HCT116 (cell line): Measurements from ENCODE around the gene PLCB3. TPM values are rescaled to one million over a fixed set of nuclear protein-coding genes. Genes with fewer than 3 reads are reported as not detected.

Experiments
- ATAC-seq: fragments of 200-7000 bp; cut with Tn5 transposase; 2 replicates; pipeline ENCODE4 v1.9.1; 2020; ENCODE audit warnings: mild to moderate bottlenecking, moderate library complexity
- BruUV-seq: library from RNA; stranded (reverse); fragments of 400-500 nt; replicated peaks from 2 replicates; lab custom pipeline; 2021; lab: Mats Ljungman, UMichigan
- CTCF ChIA-PET: fragments of 300-600 bp; sonication (Branson Sonifier 250); formaldehyde crosslinking; loops from one replicate; lab custom pipeline; 2021; ENCODE audit warnings: antibody characterized with exemption; lab: Charles Lee
- POLR2A ChIA-PET: fragments of 300-600, 350-600 bp; sonication (Branson Sonifier 250); formaldehyde crosslinking; loops from one replicate; lab custom pipeline; 2021; ENCODE audit warnings: antibody characterized with exemption; lab: Charles Lee
- RAD21 ChIA-PET, 2 experiments: fragments of 300-600 bp; sonication (Branson Sonifier 250); formaldehyde crosslinking; loops; one replicate each; lab custom pipeline; 2023; ENCODE audit warnings: low total read pairs in 2 of 2; ENCODE audit not compliant: uncharacterized antibody in 2 of 2, unreplicated experiment in 2 of 2, low non-redundant PET in 1 of 2; lab: Charles Lee
- DNase-seq: peaks from one replicate; pipeline ENCODE4 v3.0.0-alpha.2; 2010; ENCODE audit warnings: low read depth, low spot score
- H2AFZ ChIP-seq: fragments of 200-600 bp; shearing (Covaris generic), sonication (generic); 2 replicates; pipeline ENCODE4 v1.6.1; 2017; ENCODE audit warnings: low read depth, mixed run types, mixed read lengths, antibody characterized with exemption, low read length; ENCODE audit not compliant: poor library complexity, severe bottlenecking
- H3K27ac ChIP-seq: 2 replicates; pipeline ENCODE4 v1.5.1; 2012; ENCODE audit warnings: low read depth, low read length
- H3K27me3 ChIP-seq: fragments of 200-600 bp; sonication (generic); 2 replicates; pipeline ENCODE4 v1.6.1; 2016; ENCODE audit warnings: mixed run types, low read length, mixed read lengths; ENCODE audit not compliant: insufficient read depth
- H3K36me3 ChIP-seq, 2 experiments: fragments of 200-500 bp in 1 of 2; fragments of 200-600 bp in 1 of 2; sonication (Bioruptor generic) in 1 of 2; sonication (generic) in 1 of 2; 2 replicates each; pipeline versions ENCODE4 v1.5.1 to v1.6.1; 2014 to 2016; ENCODE audit warnings: low read length in 2 of 2, inconsistent platforms in 1 of 2, mixed read lengths in 1 of 2, mixed run types in 1 of 2; ENCODE audit not compliant: insufficient read depth in 2 of 2, control insufficient read depth in 1 of 2
- H3K4me1 ChIP-seq, 2 experiments: fragments of 200-600 bp in 1 of 2; sonication (generic) in 1 of 2; 2 replicates each; pipeline versions ENCODE4 v1.5.1 to v1.6.1; 2012 to 2017; ENCODE audit warnings: low read length in 2 of 2, inconsistent platforms in 1 of 2, mild to moderate bottlenecking in 1 of 2, mixed read lengths in 1 of 2, mixed run types in 1 of 2, moderate library complexity in 1 of 2; ENCODE audit not compliant: insufficient read depth in 2 of 2, control insufficient read depth in 1 of 2
- H3K4me2 ChIP-seq: fragments of 200-600 bp; sonication (generic); 2 replicates; pipeline ENCODE4 v1.6.1; 2017; ENCODE audit warnings: mixed run types, low read length, mixed read lengths
- H3K4me3 ChIP-seq, 2 experiments: fragments of 200-600 bp in 1 of 2; sonication (generic) in 1 of 2; replicated peaks in 1 of 2; 2 replicates each; pipeline ENCODE4 v1.5.1; 2011 to 2016; ENCODE audit warnings: low read length in 2 of 2, control low read depth in 1 of 2, low read depth in 1 of 2, mild to moderate bottlenecking in 1 of 2, mixed read lengths in 1 of 2, mixed run types in 1 of 2
- H3K79me2 ChIP-seq: fragments of 200-600 bp; sonication (generic); 2 replicates; pipeline ENCODE4 v1.6.1; 2017; ENCODE audit warnings: mild to moderate bottlenecking, mixed run types, low read length, moderate library complexity, mixed read lengths; ENCODE audit not compliant: insufficient read depth
- H3K9ac ChIP-seq: fragments of 200-600 bp; sonication (generic); 2 replicates; pipeline ENCODE4 v1.6.1; 2016; ENCODE audit warnings: low read length, mixed read lengths
- H3K9me2 ChIP-seq: fragments of 200-600 bp; sonication (generic), shearing (Covaris generic); 2 replicates; pipeline ENCODE4 v1.6.1; 2017; ENCODE audit warnings: mixed run types, mild to moderate bottlenecking, moderate library complexity; ENCODE audit not compliant: insufficient read depth
- H3K9me3 ChIP-seq, 2 experiments: fragments of 200-500 bp in 1 of 2; fragments of 200-600 bp in 1 of 2; sonication (Bioruptor generic) in 1 of 2; sonication (generic) in 1 of 2; 2 replicates each; pipeline ENCODE4 v1.6.1; 2014 to 2017; ENCODE audit warnings: low read length in 2 of 2, mixed read lengths in 2 of 2, inconsistent platforms in 1 of 2, low read depth in 1 of 2, mild to moderate bottlenecking in 1 of 2, mixed run types in 1 of 2, moderate library complexity in 1 of 2; ENCODE audit not compliant: control insufficient read depth in 1 of 2, insufficient read depth in 1 of 2
- H4K20me1 ChIP-seq: fragments of 200-600 bp; sonication (generic), shearing (Covaris generic); 2 replicates; pipeline ENCODE4 v1.6.1; 2017; ENCODE audit warnings: mixed run types, mild to moderate bottlenecking, moderate library complexity; ENCODE audit not compliant: insufficient read depth
- ATF3 ChIP-seq: IDR thresholded peaks from 2 replicates; pipeline ENCODE4 v1.6.1; 2012
- CEBPB ChIP-seq: IDR thresholded peaks from 2 replicates; pipeline ENCODE4 v1.6.1; 2012; ENCODE audit warnings: low read depth
- CTCF ChIP-seq, 3 experiments: fragments of 200-600 bp in 1 of 3; sonication (generic) in 1 of 3; IDR thresholded peaks in 2 of 3; conservative IDR thresholded peaks in 1 of 3; 2 replicates each; pipeline ENCODE4 v1.5.1; 2012 to 2017; ENCODE audit warnings: low read depth in 2 of 3, low read length in 2 of 3, antibody characterized with exemption in 1 of 3, borderline replicate concordance in 1 of 3, control low read depth in 1 of 3, mild to moderate bottlenecking in 1 of 3, mixed read lengths in 1 of 3, mixed run types in 1 of 3, moderate library complexity in 1 of 3; ENCODE audit not compliant: insufficient read depth in 1 of 3
- EGR1 ChIP-seq: IDR thresholded peaks from 2 replicates; pipeline ENCODE4 v1.6.1; 2012; ENCODE audit warnings: low read depth
- ELF1 ChIP-seq: IDR thresholded peaks from 2 replicates; pipeline ENCODE4 v1.6.1; 2012; ENCODE audit warnings: low read depth, borderline replicate concordance
- EZH2phosphoT487 ChIP-seq: fragments of 200-600 bp; IDR thresholded peaks from 2 replicates; pipeline ENCODE4 v1.6.1; 2018; ENCODE audit warnings: antibody characterized with exemption, borderline replicate concordance
- FOSL1 ChIP-seq: IDR thresholded peaks from 2 replicates; pipeline ENCODE4 v1.6.1; 2012; ENCODE audit warnings: low read depth
- JUND ChIP-seq: IDR thresholded peaks from 2 replicates; pipeline ENCODE4 v1.6.1; 2012
- POLR2A ChIP-seq: IDR thresholded peaks from 2 replicates; pipeline ENCODE4 v1.7.0; 2011; ENCODE audit warnings: borderline replicate concordance; ENCODE audit not compliant: insufficient read depth, insufficient read length; ENCODE audit errors: extremely low read depth
- POLR2AphosphoS5 ChIP-seq: IDR thresholded peaks from 2 replicates; pipeline ENCODE4 v1.6.1; 2011; ENCODE audit warnings: mild to moderate bottlenecking, low read depth, low read length, moderate library complexity
- REST ChIP-seq: IDR thresholded peaks from 2 replicates; pipeline ENCODE4 v1.6.1; 2012; ENCODE audit warnings: low read depth
- SIN3A ChIP-seq: IDR thresholded peaks from 2 replicates; pipeline ENCODE4 v1.6.1; 2012; ENCODE audit warnings: low read depth
- SP1 ChIP-seq: IDR thresholded peaks from 2 replicates; pipeline ENCODE4 v1.6.1; 2012; ENCODE audit warnings: low read depth
- SRF ChIP-seq: IDR thresholded peaks from 2 replicates; pipeline ENCODE4 v1.6.1; 2012; ENCODE audit warnings: low read depth
- TCF7L2 ChIP-seq: IDR thresholded peaks from 2 replicates; pipeline ENCODE4 v1.7.0; 2011; ENCODE audit warnings: borderline replicate concordance, inconsistent platforms; ENCODE audit not compliant: insufficient read depth, insufficient read length; ENCODE audit errors: extremely low read depth
- YY1 ChIP-seq: IDR thresholded peaks from 2 replicates; pipeline ENCODE4 v1.6.1; 2011; ENCODE audit warnings: low read length, low read depth, moderate library complexity, mild to moderate bottlenecking; ENCODE audit not compliant: insufficient replicate concordance; ENCODE audit errors: extremely low read depth
- ZFX ChIP-seq: fragments of 450-650 bp; IDR thresholded peaks from 2 replicates; pipeline ENCODE4 v1.6.1; 2017
- intact Hi-C: fragments of 100-400 bp; cut with micrococcal nuclease; formaldehyde crosslinking; loops from 2 replicates; pipeline ENCODE4 v1.10.0; 2022
- total RNA-seq: library from RNA; stranded (reverse); gene quantifications from one replicate; pipeline ENCODE4 v1.2.1, GENCODE V29; 2021; ENCODE audit not compliant: unreplicated experiment
- TF ChIP-seq, protein P1 (sequence below): IDR thresholded peaks from 2 replicates; pipeline ENCODE4 v1.6.1; 2011; ENCODE audit warnings: mild to moderate bottlenecking, low read length, moderate library complexity; ENCODE audit not compliant: insufficient replicate concordance; ENCODE audit errors: extremely low read depth
- TF ChIP-seq, protein P2 (sequence below): IDR thresholded peaks from 2 replicates; pipeline ENCODE4 v1.6.1; 2012

PLCB3 gene
- total RNA-seq, 1 experiment from 2014 or later = 106 TPM

DNA sequence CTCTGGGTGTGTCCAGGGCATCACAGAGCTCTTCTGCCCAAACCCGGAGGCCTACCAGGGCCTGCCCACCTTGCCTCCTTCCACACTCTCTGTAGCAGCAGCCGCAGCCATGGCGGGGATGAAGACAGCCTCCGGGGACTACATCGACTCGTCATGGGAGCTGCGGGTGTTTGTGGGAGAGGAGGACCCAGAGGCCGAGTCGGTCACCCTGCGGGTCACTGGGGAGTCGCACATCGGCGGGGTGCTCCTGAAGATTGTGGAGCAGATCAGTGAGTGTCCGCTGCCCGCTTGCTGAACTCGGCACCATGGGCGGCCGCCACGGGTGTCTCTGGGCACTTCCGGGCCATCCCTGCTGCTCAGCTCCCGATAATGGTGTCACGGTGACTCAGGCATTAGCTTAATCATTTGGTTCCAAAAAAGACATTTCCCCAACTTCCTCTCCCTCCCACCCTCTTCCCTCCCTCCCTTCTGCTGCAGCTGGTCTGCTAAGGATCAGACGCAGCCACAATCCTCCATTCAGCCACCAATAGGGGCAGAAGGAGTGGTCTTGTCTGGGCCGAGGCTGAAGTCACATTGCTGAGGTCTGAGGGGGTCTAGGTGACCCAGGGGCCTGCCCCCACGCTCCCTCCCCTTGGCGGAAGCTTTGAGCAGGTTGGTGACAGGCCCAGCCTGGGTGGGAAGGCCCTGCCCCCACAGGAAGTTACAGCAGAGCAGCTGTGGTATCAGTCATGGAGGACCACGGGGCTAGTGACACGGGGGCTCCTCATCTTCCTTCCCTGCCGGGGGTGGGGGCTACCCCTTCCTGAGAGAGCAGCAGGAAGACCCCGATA is 43.9 kb upstream of the PLCB3 start:
- BruUV-seq = no TSS peak
- CTCF ChIA-PET = interaction anchor here (4.6 kb wide), 1 partner anchor 95 kb away, joined by 80 read pairs; the partner anchor contains the start of genes CATSPERZ and ESRRA
- H3K9me3 ChIP-seq = no peaks in the 10 kb centered on the region
- peaks cover 24 to 31% of the 10 kb centered on the region in 2 experiments for H3K36me3 ChIP-seq
- no peaks in the 10 kb centered on the region for H4K20me1 ChIP-seq
- no peak for ATAC-seq
- peaks cover 9% of the 10 kb centered on the region; the same call in 1 of the 2 replicates for H3K79me2 ChIP-seq
- no peaks in the 10 kb centered on the region for H3K9me2 ChIP-seq
- no peak overlapping the region for H3K9ac ChIP-seq
- no peak for DNase-seq
- H3K4me3 ChIP-seq = no peak overlapping the region
- H3K27me3 ChIP-seq = no peaks in the 10 kb centered on the region
- peaks cover 0 to 8% of the 10 kb centered on the region in 2 experiments; a peak in 1 of 4 replicates for H3K4me1 ChIP-seq
- POLR2A ChIA-PET = interaction anchor here (0.9 kb wide), 1 partner anchor 23 kb away, joined by 4 read pairs; no protein-coding TSS in a partner anchor
- no peak overlapping the region for H3K4me2 ChIP-seq
- intact Hi-C loops = no loop called here
- RAD21 ChIA-PET = no interaction called here
- no peak overlapping the region for H2AFZ ChIP-seq
- no peak overlapping the region; the same call in 1 of the 2 replicates for H3K27ac ChIP-seq
- TF ChIP-seq ELF1 = no peak
- TF ChIP-seq ATF3 = no peak
- TF ChIP-seq, protein P1, sequence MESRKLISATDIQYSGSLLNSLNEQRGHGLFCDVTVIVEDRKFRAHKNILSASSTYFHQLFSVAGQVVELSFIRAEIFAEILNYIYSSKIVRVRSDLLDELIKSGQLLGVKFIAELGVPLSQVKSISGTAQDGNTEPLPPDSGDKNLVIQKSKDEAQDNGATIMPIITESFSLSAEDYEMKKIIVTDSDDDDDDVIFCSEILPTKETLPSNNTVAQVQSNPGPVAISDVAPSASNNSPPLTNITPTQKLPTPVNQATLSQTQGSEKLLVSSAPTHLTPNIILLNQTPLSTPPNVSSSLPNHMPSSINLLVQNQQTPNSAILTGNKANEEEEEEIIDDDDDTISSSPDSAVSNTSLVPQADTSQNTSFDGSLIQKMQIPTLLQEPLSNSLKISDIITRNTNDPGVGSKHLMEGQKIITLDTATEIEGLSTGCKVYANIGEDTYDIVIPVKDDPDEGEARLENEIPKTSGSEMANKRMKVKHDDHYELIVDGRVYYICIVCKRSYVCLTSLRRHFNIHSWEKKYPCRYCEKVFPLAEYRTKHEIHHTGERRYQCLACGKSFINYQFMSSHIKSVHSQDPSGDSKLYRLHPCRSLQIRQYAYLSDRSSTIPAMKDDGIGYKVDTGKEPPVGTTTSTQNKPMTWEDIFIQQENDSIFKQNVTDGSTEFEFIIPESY = no peak
- no peak for TF ChIP-seq CEBPB
- TF ChIP-seq SP1 = no peak
- TF ChIP-seq POLR2A = no peak
- no peak for TF ChIP-seq EGR1
- no peak for TF ChIP-seq REST
- no peak for TF ChIP-seq TCF7L2
- no peak for TF ChIP-seq SIN3A
- no peak for TF ChIP-seq JUND
- no peak for TF ChIP-seq FOSL1
- no peak for TF ChIP-seq EZH2phosphoT487
- no peak for TF ChIP-seq ZFX
- no peak for TF ChIP-seq SRF
- TF ChIP-seq, protein P2, sequence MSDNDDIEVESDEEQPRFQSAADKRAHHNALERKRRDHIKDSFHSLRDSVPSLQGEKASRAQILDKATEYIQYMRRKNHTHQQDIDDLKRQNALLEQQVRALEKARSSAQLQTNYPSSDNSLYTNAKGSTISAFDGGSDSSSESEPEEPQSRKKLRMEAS = no peak
- no peak for TF ChIP-seq CTCF (IDR thresholded peaks at IDR 0.05 in 2 of 3, conservative IDR thresholded peaks at IDR 0.05 in 1 of 3; ENCODE audit: borderline replicate concordance in 1 of 3, insufficient read depth in 1 of 3, low read depth in 2 of 3, low read length in 2 of 3)
- TF ChIP-seq POLR2AphosphoS5 = no peak
- no peak for TF ChIP-seq YY1
